Neural crest cell (in vitro differentiated cells): ENCODE data around the gene RUVBL1. TPM values are rescaled to one million over a fixed set of nuclear protein-coding genes. Genes with fewer than 3 reads are reported as not detected.

Experiments
- DNase-seq: peaks from one replicate; pipeline ENCODE4 v3.0.0; 2021; ENCODE audit warnings: low read depth, mixed read lengths, low spot score
- H3K27ac Mint-ChIP-seq: one replicate; pipeline ENCODE4 v1.8.0; 2021; ENCODE audit warnings: mild to moderate bottlenecking, mixed read lengths; ENCODE audit not compliant: unreplicated experiment
- H3K27me3 Mint-ChIP-seq: 2 replicates; pipeline ENCODE4 v1.8.0; 2021; ENCODE audit warnings: low read depth, mild to moderate bottlenecking, mixed read lengths
- H3K36me3 Mint-ChIP-seq: 2 replicates; pipeline ENCODE4 v1.8.0; 2021; ENCODE audit warnings: low read depth, mild to moderate bottlenecking, mixed read lengths
- H3K4me1 Mint-ChIP-seq: 2 replicates; pipeline ENCODE4 v1.8.0; 2021; ENCODE audit warnings: mixed read lengths
- H3K4me3 Mint-ChIP-seq: one replicate; pipeline ENCODE4 v1.8.0; 2021; ENCODE audit warnings: mild to moderate bottlenecking, mixed read lengths
- H3K9me3 Mint-ChIP-seq: 2 replicates; pipeline ENCODE4 v1.8.0; 2021; ENCODE audit warnings: mixed read lengths
- CTCF ChIP-seq: fragments of 200-600 bp; sonication (generic); conservative IDR thresholded peaks from 2 replicates; pipeline ENCODE4 v1.5.0; 2021; ENCODE audit warnings: antibody characterized with exemption, mild to moderate bottlenecking
- total RNA-seq: library from RNA; stranded (reverse); gene quantifications from 2 replicates; pipeline ENCODE4 v1.2.1, GENCODE V29; 2021

Gene RUVBL1
- total RNA-seq, 1 donor from 2014 or later, result 93.1 TPM

GRCh38 chr3:128074851-128075521 is 48.6 kb downstream of the RUVBL1 start:
- no peaks in the 10 kb centered on the region for H3K9me3 Mint-ChIP-seq
- H3K27ac Mint-ChIP-seq, result no peak overlapping the region
- H3K27me3 Mint-ChIP-seq, result peaks cover 17% of the 10 kb centered on the region
- peaks cover 13% of the 10 kb centered on the region for H3K4me1 Mint-ChIP-seq
- peak overlapping the region; percentile 61 for H3K4me3 Mint-ChIP-seq
- TF ChIP-seq CTCF, result no peak
- no peak for DNase-seq
- H3K36me3 Mint-ChIP-seq, result peaks cover 1% of the 10 kb centered on the region

- Mint-ChIP-seq H3K9me3 (no peaks in the 10 kb centered on the region), H3K4me1 (peaks cover 13% of the 10 kb centered on the region), H3K27ac (no peak overlapping the region), H3K36me3 (no peaks in the 10 kb centered on the region), H3K4me3 (peak overlapping the region; percentile 28), H3K27me3 (peaks cover 17% of the 10 kb centered on the region)
- no peak for DNase-seq
- no peak for TF ChIP-seq CTCF
Measured at GRCh38 chr3:128073807-128074206, 49.8 kb downstream of the RUVBL1 start.

GRCh38 chr3:128073185-128073725 is 50.4 kb downstream of the RUVBL1 start:
- peaks cover 2% of the 10 kb centered on the region for H3K36me3 Mint-ChIP-seq
- H3K27ac Mint-ChIP-seq, result no peak overlapping the region
- H3K4me1 Mint-ChIP-seq, result peaks cover 13% of the 10 kb centered on the region
- H3K4me3 Mint-ChIP-seq, result peak overlapping the region; percentile 28
- H3K27me3 Mint-ChIP-seq, result peaks cover 14% of the 10 kb centered on the region
- no peak for TF ChIP-seq CTCF
- no peaks in the 10 kb centered on the region for H3K9me3 Mint-ChIP-seq
- DNase-seq, result no peak

GRCh38 chr3:128072454-128073184 is 51.0 kb downstream of the RUVBL1 start:
- Mint-ChIP-seq H3K4me1 (peaks cover 10% of the 10 kb centered on the region), H3K36me3 (peaks cover 4% of the 10 kb centered on the region), H3K4me3 (no peak overlapping the region), H3K27ac (no peak overlapping the region), H3K9me3 (no peaks in the 10 kb centered on the region), H3K27me3 (peaks cover 12% of the 10 kb centered on the region)
- no peak for DNase-seq
- TF ChIP-seq CTCF, result no peak

- DNase-seq, result no peak
Measured at GRCh38 chr3:128071771-128072453, 51.7 kb downstream of the RUVBL1 start.

More at GRCh38 chr3:128071771-128072453, 51.7 kb downstream of the RUVBL1 start:
- no peaks in the 10 kb centered on the region for H3K9me3 Mint-ChIP-seq
- peaks cover 12% of the 10 kb centered on the region for H3K27me3 Mint-ChIP-seq
- H3K4me1 Mint-ChIP-seq, result peaks cover 9% of the 10 kb centered on the region
- no peak overlapping the region for H3K27ac Mint-ChIP-seq
- TF ChIP-seq CTCF, result no peak
- H3K36me3 Mint-ChIP-seq, result peaks cover 9% of the 10 kb centered on the region
- H3K4me3 Mint-ChIP-seq, result no peak overlapping the region
